NCI-H2196 (cell line): ENCODE measurements around the gene CNNM3.
A peak's percentile ranks its signal among the peaks of the same experiment; 100 is the strongest.

Experiments
- DNase-seq: peaks from one replicate; lab custom pipeline; 2025; ENCODE audit not compliant: unreplicated experiment; lab: John Stamatoyannopoulos, UW

The CNNM3 gene

DNA sequence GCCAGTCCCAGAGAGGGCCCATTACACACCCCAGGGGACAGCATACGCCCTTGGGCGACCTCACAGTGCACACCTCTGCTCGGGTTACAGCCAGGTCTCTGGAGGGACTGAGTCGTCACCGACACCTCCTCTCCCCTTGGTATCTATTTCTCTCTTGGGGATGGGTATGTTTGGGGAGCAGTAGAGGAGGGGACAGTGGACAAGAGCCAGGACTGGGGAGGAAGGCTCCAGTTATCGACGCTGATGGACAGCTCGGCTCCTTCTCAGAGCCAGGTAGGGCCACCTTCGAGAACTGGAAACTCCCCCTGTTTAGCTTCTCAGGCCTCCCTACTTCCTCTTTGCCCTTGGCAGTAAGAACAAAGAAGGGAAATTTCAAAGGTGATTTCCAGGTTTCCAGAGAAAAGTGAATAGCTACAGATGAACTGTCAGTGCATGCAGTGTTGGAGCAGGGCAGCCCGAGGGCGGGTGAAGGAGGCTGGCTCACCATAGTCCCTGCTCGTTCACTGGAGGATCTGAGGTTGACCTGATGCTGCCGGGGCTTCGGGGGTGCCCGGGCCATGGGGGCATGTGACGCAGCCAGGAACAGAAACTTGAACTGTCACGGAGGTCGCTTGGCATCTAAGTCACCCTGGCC is 58.2 kb downstream of the CNNM3 start:
- DNase-seq: no peak

DNA sequence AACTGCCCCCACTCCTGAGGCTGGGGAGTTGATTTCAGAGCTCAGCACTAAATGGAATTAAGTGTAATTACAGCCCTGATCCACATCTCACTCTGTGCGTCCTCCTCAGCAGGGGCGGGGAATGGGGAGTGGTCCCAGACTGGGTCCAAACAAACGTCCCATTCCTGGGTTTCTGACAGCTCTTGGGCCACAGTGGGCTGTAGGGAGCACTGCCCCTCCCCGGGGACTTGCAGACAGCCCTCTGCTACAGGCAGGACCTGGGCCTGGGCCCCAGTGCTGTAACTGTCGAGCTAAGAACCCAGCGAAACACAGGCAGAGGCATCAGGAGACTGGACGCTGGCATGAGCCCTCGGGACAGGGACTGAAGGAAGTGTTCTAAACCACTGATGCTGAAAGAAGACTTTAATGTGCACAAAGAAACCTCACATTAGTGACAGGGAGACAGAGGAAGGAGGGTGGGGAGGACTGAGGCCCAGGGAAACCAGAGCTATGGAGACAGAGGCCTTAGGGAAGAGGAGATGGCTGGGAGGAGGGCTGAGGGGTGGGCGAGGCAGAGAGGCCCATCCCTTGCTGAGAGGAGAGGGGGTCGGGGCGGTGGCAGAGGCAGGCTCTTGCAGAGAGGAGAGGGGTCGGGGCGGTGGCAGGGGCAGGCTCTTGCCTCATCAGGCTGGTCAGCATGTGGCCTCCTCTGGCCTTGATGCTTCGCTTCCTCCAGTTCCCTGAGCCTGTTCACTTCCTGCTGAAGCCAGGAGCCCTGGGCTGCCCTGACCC is 59.6 kb downstream of the CNNM3 start:
- no peak for DNase-seq

DNA sequence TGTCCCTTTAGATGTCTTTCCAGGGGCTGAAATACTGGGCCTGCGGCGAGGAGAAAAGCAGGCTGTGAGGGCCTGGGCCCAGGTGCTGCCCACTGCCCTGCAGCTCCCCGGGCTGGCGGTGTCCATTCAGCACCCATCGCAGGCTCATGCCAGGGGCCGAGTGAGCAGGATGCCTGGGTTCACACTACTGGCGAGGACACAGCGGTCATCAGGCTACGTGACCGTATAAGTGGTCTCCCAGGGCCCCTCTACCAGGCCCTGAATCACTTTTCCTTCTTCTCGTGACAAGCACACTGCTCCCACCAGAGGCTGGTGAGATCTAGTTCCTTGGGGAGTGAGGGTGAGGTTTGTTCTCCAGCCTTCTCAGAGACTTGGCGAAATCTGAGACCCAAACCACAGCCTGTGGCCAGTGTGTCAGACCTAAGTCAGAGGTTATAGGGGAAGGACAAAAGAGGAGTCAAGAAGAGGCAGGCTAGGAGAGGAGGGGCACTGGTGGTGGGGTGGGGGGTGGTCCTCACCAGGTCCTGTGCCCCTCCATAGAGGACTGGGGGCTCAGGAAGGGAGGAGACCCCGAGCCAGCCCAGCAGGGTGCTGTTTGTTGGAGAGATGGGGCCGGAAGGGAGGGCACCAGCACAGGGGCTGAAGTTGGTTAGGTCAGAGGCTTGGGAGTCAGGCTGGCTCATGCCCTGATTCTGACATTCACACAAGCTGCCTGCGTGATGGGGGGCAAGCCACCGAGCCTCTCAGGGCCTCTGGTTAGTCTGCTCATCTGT is 60.4 kb downstream of the CNNM3 start:
- DNase-seq: peak; percentile 26

GRCh38 chr2:96877042-96877451 is 61.0 kb downstream of the CNNM3 start:
- no peak for DNase-seq

- no peak for DNase-seq
Observed at GRCh38 chr2:96877631-96878092, 61.6 kb downstream of the CNNM3 start.

- DNase-seq: no peak
Observed at GRCh38 chr2:96878171-96878570, 62.1 kb downstream of the CNNM3 start.

DNA sequence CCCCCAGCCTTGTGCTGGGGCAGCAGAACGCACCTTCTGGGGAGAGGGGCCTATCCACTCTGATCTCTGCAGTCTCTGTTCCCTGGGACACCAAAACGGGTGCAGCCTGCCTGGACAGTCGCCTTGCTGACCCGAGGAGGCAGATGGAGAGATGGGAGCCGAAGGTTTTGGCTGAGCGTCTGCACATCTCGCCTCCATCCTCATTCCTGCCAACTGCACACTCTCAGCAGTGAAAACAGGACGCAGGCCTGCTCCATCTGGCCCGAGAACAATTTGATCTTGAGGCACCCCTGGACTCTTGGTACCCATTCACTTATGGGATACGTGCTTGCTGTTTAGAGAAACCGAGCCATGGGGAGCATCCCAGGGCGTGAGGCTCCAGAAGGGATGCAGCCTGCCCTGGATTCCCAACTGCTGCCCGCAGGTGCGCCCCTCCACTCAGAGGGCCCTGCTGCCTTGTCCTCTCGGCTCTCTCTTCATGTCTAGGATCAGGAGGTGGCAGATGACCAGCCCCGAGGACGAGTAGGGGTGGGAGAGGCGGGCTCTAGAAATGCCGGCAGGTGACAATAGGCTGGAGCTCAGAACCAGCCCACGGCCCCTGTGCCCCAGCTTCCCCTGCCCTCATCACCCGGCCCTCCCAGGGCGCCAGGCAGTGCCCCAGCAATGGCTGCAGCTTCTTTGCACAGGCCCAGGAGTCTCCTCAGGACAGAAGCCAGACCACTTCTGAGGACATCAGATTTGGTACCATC is 62.9 kb downstream of the CNNM3 start:
- DNase-seq: no peak

DNA sequence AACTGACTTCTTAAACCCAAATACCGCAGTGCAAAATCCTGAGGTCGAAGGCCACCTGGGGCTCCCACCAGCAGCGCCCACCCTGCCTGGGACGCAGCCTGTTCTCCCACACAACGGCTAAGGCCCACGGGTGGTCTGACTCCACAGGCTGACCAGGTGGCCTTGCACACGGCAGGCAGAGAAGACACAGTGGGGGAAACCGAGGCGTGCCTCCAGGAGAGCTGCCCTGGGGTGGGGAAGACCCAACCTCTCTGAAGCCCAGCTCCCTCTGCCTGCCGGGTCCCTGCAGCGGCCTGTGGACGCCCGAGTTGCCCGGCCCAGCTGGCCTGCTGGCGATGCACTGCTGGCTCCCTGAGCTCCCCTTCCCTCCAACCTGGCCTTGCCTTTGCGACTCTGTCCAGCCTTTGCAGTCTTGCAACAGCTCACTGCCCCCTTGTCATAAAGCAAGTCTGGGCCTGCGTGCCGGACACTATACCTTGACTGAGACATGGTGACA is 63.5 kb downstream of the CNNM3 start:
- DNase-seq: no peak

GRCh38 chr2:96880891-96881273 is 64.8 kb downstream of the CNNM3 start:
- DNase-seq: no peak

DNA sequence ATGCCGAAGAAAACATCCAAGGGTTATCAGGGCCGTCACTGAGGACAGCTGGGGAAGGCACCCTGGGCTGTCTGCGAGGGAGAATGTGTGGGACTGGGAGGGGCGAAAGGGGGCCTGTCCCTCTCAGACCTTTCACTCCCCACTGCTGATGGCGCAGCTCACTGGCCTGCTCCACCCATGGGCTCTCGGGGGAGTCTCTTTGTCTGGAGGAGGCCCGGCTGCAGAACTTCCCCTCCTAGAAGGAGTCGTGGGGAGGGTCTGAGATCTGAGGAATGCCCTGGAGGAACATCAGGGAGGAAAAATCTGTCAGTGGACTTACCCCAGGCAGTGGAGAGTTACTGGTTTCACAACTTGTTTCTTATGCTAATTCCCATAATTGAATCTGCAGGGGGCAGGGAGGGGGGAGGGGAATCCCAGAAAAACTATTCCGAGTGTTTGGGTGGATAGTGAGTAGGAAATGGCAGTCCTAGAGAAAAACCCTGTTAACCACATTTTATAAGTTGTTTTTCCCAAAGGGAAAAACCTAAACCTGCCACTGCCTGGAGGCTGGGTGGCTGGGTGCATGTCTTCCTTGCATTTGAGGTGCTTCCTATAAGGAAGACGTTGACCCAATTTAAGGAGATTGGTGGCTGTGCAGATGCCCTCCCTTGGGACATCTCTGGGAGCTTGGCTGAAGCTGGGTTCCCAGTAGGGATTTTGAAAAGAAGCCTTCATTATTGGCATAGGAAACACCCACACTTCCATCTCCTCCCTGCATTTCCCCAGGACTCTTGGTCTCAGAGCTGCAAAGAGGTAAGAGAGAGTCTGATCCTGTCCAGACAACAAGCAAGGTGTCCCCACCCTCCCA is 65.5 kb downstream of the CNNM3 start:
- no peak for DNase-seq

DNA sequence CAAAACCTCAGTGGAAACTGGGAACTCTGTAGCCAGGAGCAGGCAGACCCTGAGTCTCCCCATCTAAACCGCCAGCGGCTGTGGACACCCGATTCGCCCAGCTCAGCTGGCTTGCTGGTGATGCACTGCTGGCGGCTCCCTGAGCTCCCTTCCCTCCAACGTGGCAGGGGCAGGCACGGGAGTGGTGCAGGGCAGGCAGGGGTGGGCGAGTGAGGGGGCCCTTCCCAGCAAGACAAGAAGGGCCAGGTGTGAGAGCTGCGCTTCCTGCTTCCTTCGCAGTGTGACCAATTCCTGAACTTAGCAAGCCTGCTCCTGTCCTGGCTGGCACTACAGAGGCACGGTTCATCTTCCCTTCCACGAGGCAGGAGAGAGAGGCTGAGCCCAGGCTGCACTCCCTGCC is 66.2 kb downstream of the CNNM3 start:
- no peak for DNase-seq

GRCh38 chr2:96882906-96883305 is 66.8 kb downstream of the CNNM3 start:
- no peak for DNase-seq

- no peak for DNase-seq
Observed at GRCh38 chr2:96883306-96883705, 67.2 kb downstream of the CNNM3 start.
